Measurements from ENCODE around the gene GTSF1L.

DNA sequence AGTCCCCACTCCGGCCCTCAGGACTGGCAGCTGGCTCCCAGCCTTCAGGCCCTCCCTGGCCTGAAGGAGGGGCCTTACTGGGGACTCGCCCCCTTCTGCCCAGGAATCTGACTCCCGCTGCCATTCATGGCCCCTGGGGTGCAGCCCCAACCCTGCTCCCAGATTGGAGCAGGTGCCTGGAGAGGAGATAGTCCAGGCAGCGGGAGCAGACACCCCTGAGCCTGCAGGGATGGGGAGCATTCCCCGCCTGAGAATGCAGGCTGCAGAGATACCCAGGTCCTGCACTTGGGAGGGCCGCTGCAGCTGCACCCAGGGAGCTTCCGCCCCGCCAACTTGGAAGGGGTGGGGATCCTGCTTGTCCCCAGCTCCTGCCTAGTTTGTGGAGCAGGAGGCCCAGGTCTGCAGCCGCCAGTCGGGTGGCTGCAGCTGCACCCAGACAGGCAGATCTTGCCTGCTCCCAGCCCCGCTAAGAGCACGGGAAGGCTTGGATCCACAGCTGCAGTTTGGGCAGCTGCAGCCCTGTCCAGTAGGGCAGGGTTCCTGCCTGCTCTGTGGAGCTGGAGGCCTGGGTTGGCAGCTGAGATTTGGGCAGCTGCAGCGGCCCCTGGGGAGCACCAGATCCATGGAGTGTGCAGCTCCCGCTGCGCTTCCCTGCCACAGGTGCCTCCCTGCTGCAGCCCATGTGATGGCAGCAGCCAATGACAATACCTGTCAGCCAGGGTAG, 5.2 kb downstream of the GTSF1L start:
- no peak for TF ChIP-seq CTCF (IDR thresholded peaks at IDR 0.05)
- no peak for TF ChIP-seq POLR2A (IDR thresholded peaks at IDR 0.05)
